Activated CD4-positive, alpha-beta T cell treated with anti-CD3 and anti-CD28 coated beads, Interleukin-2, amount 50 U/mL, for 16 hours (primary cell): ENCODE data around the gene ADARB1.

Experiments
- DNase-seq: peaks from one replicate; pipeline ENCODE4 v3.0.0-alpha.2; 2020

Gene ADARB1

DNA sequence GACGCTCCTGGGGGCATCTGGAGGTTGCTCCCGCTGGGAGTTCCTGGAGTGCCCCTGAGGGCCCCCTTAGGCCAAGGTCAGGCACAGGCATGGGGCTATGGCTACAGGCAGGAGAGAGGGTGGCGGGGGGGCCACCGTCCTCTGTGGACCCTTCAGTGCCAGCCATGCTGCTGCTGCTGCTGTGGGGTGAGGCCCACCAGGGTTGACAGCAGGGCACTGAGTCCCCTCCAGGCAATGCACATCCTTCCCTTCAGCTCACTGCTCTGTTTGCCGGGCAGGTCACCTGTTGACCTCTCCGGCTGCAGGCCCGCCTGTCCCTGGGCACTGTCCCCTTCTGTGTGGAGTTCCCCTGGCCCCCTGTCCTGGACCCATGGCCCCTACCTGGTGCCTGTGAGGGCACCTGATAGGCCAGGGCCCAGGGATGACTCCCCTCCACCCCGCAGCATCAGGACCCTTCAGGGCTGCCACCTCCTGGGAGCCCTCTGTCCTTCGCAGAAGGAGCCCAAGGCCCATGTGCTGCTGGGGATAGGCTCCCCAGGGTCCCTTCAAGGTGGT is 34.1 kb upstream of the ADARB1 start:
- no peak for DNase-seq

DNA sequence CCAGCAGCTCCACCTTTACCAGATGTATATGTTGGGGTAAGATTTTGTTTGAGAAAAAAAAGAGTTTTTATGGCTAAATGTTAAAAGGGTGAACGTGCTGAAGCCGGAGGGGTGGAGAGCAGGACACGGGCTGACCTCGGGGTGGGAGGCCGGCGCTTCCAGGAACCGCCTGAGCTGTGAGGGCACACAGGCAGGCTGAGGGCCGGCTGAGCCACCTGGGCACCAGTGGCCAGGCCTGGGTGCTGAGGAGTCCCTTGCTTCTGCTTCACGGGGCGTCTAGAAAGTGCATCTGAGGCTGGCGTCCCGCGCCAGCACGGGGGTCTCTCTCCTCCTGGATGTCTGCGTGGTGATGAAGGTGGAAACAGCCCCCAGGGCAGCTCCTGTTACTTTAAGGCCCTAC is 33.6 kb upstream of the ADARB1 start:
- no peak for DNase-seq

DNA sequence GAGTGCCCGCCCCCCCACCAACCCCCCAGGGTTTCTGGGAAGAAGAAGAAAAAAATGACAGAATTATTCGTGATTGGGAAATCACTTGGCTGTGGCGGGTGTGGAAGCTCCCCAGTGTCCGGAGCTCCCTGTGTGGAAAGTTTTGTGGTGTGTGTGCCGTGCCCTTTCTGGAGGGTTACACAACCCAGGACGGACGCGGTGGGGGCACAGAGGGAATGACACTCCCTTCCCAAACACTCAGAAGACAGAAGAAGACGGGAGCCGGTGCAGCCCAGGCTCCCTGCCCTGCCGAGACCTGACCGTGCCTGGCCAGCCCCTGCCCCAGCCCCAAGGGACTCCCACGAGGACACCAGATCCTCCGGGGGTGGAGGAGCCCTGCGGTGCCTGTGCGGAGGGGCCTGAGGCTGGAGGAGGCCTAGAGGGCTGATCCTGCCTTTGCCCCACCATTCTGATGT is 33.0 kb upstream of the ADARB1 start:
- no peak for DNase-seq

DNA sequence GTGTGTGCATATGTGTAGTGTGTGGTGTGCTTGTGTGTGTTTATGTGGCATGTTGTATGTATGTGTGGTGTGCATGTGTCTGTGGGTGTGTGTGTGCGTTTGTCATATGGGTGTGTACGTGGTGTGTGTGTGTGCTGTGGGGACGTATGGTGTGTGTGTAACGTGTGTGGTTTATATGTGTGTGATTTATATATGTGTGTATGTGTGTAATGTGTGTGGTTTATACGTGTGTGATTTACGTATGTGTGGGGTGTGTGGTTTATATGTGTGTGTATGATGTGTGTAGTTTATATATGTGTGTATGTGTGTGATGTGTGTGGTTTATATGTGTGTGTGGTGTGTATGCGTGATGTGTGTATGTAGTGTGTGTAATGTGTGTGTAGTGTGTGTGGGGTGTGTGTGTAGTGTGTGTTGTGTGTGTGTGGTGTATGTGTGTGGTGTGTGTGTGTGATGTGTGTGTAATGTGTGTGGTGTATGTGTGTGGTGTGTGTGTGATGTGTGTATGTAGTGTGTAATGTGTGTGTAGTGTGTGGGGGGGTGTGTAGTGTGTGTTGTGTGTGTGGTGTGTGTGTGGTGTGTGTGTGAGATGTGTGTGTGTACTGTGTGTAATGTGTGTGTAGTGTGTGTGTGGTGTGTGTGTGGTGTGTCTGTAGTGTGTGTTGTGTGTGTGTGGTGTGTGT is 32.3 kb upstream of the ADARB1 start:
- DNase-seq: no peak

DNA sequence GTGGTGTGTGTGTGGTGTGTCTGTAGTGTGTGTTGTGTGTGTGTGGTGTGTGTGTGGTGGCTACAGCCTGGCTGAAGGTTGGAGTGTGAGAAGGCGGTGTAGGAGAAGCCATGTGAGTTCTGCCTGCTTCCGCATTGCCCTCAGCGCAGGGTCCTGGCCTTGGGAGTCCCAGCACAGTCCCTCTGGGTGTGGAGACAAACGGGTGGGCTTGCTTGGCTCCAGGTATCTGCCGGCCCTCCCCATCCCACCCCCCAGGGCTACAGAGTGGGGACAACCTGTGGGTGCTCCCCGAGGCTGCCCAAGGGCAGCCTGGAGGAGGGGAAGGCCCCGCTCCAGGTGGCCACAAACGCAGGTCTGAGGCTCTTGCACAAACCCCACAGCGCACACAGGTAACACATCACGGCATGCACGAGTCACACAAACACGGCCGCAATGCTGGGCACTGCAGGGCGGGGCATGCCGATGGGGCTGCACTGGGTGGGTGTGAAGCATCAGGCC is 31.7 kb upstream of the ADARB1 start:
- DNase-seq: no peak

DNA sequence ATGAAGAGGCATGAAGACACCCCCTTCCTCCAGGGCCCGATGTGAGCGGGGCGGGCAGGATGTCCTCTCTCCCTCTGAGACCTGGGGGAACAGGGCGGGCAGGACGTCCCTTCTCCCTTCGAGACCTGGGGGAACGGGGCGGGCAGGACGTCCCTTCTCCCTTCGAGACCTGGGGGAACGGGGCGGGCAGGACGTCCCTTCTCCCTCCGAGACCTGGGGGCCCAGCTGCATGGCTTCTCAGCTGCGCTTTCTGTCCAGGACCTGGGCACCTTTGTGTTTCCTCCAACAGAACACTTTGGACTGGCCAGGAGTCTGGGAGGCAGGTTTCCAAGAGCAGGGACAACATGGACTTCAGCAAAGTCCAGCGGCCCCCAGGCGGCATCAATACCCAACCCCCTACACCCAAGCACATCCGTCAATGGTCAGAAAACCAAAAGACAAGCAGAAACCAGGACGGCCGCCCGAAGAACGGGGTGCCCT is 30.8 kb upstream of the ADARB1 start:
- no peak for DNase-seq

DNA sequence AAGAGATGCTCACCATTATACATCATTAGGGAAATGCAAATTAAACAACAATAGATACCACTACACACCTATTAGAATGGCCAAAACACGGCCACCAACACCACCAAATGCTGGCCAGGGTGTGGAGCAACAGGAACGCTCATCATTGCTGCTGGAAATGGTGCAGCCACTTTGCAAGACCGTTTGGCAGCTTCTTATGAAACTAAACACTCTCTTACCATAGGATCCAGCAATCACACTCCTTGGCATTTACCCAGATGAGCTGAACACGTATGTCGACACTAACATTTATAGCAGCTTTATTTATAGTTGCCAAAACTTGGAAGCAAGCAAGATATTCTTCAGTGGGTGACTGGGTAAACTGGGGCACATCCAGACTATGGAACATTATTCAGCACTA is 28.9 kb upstream of the ADARB1 start:
- no peak for DNase-seq

DNA sequence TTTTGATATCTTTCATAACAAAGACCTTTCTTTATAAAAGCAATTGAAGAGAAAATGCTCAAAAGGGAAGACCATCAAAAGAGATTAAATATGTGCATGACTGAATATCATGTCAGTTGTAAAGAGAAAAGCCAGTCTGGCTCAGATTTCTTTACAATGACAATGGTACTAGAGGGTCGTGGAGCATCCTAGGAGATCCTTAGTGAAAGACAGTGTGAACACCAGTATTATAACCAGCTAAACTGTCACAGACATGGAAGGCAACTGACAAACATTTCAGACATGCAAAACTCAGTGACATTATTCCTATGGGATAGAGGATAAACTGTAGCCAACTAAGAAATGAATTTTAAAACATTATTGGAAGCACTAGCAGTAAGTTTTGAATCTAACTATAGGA is 27.1 kb upstream of the ADARB1 start:
- DNase-seq: no peak

DNA sequence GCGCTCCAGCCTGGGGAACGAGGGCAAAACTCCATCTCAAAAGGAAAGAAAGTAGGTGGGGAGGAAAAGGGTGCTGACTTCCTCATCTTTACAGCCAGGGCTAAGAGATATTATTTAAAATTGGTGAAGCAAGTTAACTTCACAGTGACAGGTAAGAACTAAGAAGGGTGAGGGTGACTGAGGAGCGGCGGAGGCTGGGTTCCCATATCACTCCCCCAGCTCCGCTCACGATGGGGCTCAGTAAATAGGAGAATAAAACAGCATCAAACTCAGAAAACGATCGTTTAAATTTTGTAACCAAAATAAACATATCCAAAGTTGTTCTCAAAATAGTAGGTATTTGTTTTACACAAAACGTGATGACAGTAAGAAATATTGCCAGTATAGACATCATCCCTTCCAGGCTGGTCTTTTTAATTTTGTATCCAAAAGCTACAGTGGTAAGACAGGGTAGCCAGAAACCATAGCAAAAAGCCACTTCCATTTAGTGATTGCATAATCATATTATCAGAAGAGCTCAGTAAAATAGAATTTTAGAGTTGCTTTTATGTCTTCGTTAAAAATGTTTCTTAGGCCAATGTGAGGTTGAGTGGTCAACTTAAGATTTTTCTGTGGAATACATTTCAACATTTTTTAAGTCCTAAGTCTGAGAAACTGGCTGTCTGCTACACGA is 26.2 kb upstream of the ADARB1 start:
- DNase-seq: no peak

DNA sequence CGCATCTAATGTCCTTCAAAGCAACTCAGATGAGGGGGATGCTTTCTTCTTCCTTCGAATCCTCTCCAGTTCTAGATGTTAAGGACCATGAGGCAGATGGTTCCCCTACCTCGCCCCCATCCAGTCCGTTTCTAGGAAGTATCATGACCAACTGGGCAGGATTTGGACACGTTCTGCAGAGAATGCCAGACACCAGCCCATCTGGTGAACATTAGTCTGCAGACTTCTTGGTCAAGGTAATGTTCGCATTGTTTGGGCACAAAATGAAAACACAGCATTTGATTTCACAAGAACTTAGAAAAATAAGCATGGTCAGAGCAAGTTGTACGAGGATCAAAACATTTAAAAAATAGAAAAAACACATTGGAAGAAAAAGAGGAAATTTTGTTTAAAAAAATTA is 25.4 kb upstream of the ADARB1 start:
- no peak for DNase-seq

DNA sequence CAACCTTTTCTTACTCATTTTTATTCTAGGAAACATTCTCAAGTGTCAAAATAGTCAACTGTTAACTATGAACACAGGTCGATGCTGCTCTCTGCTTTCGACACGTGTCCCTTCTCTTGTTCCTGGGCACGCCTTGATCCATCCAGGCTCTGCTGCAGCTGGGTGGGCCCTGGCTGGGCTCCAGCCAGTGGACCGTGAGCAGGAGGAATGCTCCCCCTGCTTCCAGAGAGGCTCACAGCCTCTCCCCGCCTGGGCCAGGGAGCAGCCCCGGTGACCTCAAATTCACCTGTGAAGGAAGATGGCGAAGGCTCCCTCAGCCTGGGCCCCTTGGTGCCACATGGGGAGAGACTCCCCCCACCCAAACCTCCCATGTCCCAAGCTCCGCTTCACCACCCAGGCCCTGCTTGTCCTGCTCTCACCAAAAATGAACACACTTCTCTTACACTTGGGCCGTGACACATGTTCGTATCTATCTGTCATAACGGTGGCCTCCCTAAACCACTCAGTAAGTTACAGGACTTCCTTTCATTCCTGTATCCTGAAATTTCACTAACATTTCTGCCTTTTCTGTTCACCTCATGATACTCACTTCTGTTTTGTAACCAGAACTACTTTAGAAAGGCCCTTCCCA is 24.6 kb upstream of the ADARB1 start:
- DNase-seq: no peak

DNA sequence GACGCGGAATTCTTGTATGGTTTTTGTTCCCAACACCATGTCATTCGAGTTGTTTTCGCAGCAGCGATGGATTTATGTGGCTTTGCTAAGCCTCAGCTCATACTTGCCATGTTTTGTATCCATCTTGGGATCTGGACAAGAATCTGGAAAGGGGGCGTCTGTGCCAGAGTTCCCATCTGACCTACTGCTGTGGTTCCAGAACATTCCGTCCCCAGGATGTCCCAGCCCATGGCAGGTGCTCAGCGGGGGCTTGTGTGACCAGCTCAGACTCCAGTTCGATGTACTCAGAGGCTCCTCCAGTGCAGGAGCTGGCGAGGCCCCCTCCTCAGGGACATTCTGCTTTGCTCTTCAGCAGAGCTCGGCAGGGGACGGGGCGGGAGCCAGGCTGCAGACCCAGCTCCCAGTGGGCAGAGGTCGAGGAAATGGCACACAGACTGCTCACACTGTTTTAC is 24.0 kb upstream of the ADARB1 start:
- no peak for DNase-seq

DNA sequence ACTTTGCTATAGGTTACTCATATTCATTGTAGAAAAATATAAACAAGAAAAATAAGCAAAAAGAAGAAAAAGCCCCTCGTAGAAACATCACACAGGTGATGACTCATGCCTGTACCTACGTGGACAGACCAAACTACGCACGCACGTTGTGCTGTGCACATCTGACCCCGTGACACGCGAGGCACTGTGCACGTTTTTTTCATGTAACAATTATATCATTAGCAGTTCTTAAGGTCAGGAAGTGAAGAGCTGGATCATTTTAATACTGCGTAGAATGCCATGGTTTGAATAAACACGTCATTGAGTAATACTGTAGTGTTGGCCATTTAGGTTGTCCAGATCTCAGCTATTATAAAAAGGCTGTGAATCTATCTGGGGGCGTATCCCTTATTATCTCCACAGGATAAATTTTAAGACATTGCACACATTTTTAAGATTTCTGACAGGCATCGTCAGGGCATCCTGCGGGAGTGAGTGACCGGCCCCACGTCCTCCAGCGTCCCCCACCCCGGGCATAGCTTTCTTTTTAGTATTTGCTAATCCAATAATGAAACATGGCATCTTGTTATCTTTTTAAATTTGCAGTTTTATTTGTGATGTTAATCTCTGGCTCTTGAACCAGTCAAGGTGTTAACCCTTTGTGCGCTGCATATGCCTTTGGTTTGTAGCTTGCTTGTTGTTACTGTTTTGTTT is 23.4 kb upstream of the ADARB1 start:
- no peak for DNase-seq

DNA sequence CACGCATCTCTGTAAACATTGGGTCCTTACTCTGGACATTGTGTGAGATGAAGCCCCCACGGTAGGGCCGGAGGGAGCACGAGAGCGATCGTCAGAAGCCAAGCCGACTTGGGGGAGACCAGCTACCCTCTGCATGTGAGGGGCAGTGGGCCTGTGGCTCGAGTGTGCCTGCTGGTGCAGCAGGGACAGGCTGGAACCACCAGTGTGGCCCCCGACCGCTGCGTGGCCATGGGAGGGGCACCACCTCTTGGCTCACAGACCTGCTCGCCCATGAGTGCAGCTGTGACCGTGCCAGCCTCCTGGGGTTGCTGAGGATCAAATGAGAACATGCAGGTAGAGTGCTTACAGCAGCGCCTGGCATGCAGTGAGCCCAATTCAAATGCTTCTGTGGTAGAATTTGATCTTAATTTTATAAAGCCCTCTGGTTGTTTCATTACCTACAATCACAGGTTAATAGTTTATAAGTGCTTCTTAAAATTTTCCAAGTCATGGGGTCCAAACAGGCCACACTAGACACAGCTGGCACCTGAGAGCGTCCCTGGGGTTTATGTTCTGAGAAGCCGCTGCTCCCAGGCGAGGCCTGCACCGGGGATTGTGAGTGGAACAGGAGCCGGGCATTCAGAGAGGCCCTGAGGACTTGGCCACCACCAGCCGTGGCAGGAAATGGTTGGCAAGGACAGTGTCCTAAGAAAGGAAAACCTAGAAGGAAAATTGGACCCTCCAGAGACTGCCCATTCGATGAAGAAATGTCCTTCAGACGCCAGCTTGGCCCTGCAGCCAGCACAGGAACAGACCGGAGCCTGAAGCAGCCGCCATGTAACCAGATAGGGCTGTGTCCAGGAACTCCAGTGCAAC is 22.6 kb upstream of the ADARB1 start:
- no peak for DNase-seq

DNA sequence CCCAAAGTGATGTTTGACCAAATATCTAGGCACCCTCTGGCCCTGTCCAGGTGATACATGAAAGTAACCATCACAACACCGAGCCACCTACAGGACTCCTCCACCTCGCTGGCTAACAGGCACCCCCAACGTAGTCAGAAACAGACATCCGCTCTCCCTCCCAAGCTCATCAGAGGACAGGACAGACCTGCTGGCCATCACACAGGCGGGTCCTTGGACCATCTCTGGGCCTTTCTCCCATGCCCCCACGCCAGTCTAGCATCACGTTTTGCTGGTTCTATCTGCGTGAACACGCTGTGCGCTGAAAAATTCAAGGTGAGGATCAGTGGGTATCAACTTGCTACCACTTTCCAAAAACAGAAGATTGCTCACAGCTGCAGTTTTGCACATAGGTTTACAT is 21.4 kb upstream of the ADARB1 start:
- DNase-seq: no peak

DNA sequence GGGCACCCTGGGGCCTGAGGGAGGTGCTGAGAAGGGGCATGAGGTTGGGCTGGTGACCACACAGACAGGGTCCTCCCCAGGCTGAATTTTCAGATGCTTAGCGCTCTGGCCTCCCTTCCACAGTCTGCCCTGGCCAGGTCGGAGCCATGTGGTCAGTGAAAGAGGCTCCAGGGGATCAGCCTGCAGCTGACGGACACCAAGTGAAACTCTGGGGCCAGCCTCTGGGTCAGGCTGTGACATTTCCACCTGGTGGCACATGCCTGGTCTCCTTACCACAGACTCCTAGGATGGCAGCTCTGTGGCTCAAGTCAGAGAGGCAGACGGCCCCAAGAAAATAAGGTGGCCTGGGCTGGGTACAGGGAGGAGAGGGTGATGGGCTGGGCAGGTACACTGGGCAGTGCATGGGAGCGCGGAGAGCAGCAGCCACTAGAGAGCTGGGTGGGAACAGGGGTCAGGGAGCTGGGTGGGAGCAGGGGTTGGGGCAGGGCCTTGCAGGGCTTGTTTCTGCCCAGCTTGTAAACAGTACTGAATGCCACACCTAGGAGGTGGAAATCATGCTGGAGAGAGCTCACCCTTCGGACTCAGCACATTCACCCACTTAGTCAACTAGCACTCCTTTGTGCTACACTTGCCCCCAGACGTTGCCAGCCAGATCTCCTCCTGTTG is 20.7 kb upstream of the ADARB1 start:
- no peak for DNase-seq

DNA sequence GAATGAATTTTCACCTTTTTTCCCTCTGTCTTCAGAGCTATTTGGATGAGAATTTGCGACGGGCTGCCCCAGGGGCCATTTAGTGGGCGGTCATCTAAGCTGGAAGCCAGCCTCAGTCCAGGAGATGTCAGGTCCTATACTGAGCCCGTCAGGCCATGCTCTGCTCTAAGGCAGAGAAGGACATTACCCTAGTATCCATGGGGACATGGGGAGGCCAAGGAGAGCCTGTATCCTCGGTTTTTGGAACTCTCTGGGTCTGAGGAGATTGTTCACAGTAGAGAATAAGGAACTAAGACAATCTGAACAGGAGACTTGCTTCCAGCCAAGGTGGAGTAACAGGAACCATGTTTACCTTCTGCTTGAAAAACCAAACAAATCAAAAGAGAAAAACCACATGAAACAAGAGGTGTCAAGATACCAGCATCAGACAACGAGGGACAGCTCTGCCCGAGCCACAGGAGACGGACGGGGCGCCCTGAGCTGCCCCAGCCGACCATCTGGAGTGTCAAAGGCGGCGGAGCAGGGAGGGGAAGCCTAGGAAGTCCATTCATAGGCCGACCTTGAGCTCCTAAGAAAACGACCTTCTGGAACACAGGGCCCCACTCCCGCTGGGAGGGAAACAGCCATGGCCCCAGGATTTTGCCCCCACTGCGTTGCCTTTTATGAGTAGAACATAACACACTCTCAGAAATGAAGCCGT is 20.0 kb upstream of the ADARB1 start:
- no peak for DNase-seq

DNA sequence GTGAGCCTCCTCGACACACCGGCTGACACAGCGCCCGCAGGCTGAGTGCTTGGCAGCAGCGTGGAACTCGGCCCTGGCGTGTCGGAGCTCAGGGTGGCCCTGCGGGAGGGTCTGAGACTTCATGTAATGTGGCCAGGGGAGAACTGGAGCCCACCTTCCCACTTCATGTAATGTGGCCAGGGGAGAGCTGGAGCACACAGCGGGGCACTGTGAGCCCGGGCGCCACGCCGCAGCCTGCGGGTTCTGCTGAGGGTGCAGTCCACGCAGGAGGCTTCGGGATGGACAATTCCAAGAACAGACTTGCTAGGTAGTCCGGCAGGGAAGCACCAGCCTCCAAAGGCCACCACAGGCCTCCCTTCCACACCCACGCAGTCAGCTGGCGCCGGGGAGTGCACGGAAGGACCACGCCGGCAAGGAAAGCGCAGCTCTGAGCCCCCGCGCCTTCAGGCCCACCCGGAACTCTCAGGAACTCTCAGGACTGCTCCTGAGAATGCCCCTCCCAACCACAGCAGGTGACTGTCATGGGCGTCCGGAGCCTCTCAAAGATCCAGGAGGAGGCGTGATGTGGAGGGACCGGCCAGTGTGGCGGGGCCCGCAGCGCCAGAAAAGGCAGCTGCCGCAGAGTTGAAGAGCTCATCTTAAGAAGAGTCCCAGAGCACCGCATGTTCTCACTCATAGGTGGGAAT is 19.3 kb upstream of the ADARB1 start:
- DNase-seq: no peak

DNA sequence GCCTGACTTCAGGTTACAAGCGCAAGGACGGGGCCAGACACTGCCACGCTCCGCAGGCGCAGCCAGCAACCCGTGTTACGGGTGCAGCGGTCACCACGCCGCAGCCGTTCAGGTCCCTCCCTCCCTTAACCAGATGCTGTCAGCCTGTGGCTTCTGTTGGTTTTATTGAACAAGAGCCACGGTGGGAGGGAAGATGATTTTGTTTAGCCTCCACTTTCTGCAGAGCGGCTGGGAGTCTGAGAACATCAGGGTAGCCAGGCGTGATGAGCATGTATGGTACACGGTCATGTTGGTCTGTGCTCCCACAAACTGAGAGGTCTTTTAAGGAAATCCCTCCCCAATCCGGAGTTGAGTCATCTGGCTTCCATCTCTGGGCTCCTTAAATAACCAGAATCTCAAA is 18.5 kb upstream of the ADARB1 start:
- no peak for DNase-seq

DNA sequence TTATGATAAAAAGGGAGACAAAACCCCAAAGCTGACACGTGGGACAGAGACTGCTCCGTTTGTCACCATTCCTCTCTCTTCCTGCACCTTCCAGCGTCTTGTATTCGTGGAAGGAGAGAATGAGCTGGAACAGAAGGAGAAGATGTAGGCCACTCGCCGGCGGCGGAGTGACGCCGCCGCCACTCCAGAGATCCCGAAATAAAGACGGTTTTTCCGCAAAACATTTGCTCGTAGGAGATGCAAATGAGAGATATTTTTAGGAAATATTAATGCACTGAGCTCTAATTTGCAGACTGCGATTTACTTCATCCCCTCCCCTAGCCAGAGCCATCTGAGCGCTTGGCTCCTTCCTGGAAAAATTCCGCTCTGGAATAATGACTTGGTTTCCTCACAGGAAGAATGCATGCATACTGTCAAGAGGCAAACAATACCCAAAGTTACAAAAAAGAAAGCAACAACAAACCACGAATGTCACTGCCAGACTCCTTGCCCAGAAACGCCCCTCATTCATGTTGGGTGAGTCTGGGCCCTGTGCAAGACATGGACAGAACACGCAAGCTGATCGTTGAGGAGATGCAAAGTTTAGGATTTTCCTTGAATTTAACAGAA is 18.0 kb upstream of the ADARB1 start:
- DNase-seq: no peak
